Endothelial cell of umbilical vein (primary cell): ENCODE measurements around the gene LAMA5. TPM values are rescaled to one million over a fixed set of nuclear protein-coding genes. Genes with fewer than 3 reads are reported as not detected.

Experiments
- BruUV-seq: library from RNA; stranded (reverse); fragments of 400-500 nt; replicated peaks from 2 replicates; lab custom pipeline; 2021; lab: Mats Ljungman, UMichigan
- CTCF ChIA-PET: fragments of 300-600, 350-600 bp; sonication (Branson Sonifier 250); formaldehyde crosslinking; loops from one replicate; lab custom pipeline; 2021; ENCODE audit warnings: antibody characterized with exemption, inconsistent platforms; lab: Charles Lee
- POLR2A ChIA-PET: fragments of 300-600, 350-600 bp; sonication (Branson Sonifier 250); formaldehyde crosslinking; loops from one replicate; lab custom pipeline; 2021; ENCODE audit warnings: antibody characterized with exemption, inconsistent platforms; lab: Charles Lee
- DNase-seq: peaks from one replicate; pipeline ENCODE4 v3.0.0-alpha.2; 2011; ENCODE audit warnings: low read depth, low spot score
- FAIRE-seq: peaks from 2 replicates; lab custom pipeline; 2011; peaks lifted over from hg19 to GRCh38; lab: Jason Lieb, UNC
- H2AFZ ChIP-seq: 2 replicates; pipeline ENCODE4 v1.6.0; 2012; ENCODE audit warnings: low read depth, low read length, control low read depth, inconsistent platforms
- H3K27ac ChIP-seq: 2 replicates; pipeline ENCODE4 v1.5.1; 2011; ENCODE audit warnings: low read depth, mild to moderate bottlenecking, control low read depth, low read length, moderate library complexity; ENCODE audit not compliant: insufficient read depth
- H3K27me3 ChIP-seq, 2 experiments: 2 replicates each; pipeline versions ENCODE4 v1.6.0 to v1.6.1; 2011; ENCODE audit warnings: low read length in 2 of 2, mixed read lengths in 1 of 2; ENCODE audit not compliant: control insufficient read depth in 2 of 2, insufficient read depth in 2 of 2
- H3K36me3 ChIP-seq, 2 experiments: 2 replicates in 1 of 2; 3 replicates in 1 of 2; pipeline ENCODE4 v1.5.1; 2011; ENCODE audit warnings: low read length in 2 of 2, mild to moderate bottlenecking in 1 of 2, moderate library complexity in 1 of 2; ENCODE audit not compliant: control insufficient read depth in 2 of 2, insufficient read depth in 2 of 2; ENCODE audit errors: extremely low read depth in 1 of 2
- H3K4me1 ChIP-seq: 3 replicates; pipeline ENCODE4 v1.5.1; 2011; ENCODE audit warnings: mild to moderate bottlenecking, low read length; ENCODE audit not compliant: control insufficient read depth, insufficient read depth; ENCODE audit errors: extremely low read depth
- H3K4me2 ChIP-seq: 2 replicates; pipeline ENCODE4 v1.6.1; 2011; ENCODE audit warnings: low read length, control low read depth, mixed read lengths; ENCODE audit not compliant: insufficient read depth
- H3K4me3 ChIP-seq, 3 experiments: fragments of 200-600 bp in 1 of 3; sonication (generic), shearing (Covaris generic) in 1 of 3; replicated peaks in 1 of 3; 2 replicates each; pipeline ENCODE4 v1.5.1; 2011 to 2016; ENCODE audit warnings: control low read depth in 3 of 3, low read length in 3 of 3, mild to moderate bottlenecking in 2 of 3, inconsistent platforms in 1 of 3, low read depth in 1 of 3, moderate library complexity in 1 of 3; ENCODE audit not compliant: insufficient read depth in 1 of 3
- H3K79me2 ChIP-seq: 2 replicates; pipeline ENCODE4 v1.6.0; 2012; ENCODE audit warnings: low read length, inconsistent platforms; ENCODE audit not compliant: control insufficient read depth, insufficient read depth
- H3K9ac ChIP-seq: replicated peaks from 2 replicates; pipeline ENCODE3; 2011; ENCODE audit warnings: low read length, control low read depth; ENCODE audit not compliant: insufficient read depth; ENCODE audit errors: extremely low read depth
- H3K9me1 ChIP-seq: replicated peaks from 3 replicates; pipeline ENCODE4 v1.6.0; 2011; ENCODE audit warnings: mild to moderate bottlenecking, low read length; ENCODE audit not compliant: control insufficient read depth, insufficient read depth; ENCODE audit errors: extremely low read depth
- H3K9me3 ChIP-seq: replicated peaks from 2 replicates; pipeline ENCODE4 v1.5.1; 2012; ENCODE audit warnings: low read length, inconsistent platforms; ENCODE audit not compliant: control insufficient read depth, insufficient read depth
- H4K20me1 ChIP-seq: replicated peaks from 2 replicates; pipeline ENCODE3; 2011; ENCODE audit warnings: mild to moderate bottlenecking, low read length; ENCODE audit not compliant: control insufficient read depth, insufficient read depth; ENCODE audit errors: extremely low read depth
- FOS ChIP-seq: IDR thresholded peaks from 2 replicates; pipeline ENCODE4 v1.6.1; 2011; ENCODE audit warnings: mild to moderate bottlenecking, low read length, moderate library complexity, borderline replicate concordance; ENCODE audit not compliant: insufficient read depth
- GATA2 ChIP-seq: IDR thresholded peaks from 2 replicates; pipeline ENCODE4 v1.7.0; 2011; ENCODE audit warnings: low read depth, mild to moderate bottlenecking, moderate library complexity, mixed read lengths, low read length; ENCODE audit not compliant: insufficient read length, insufficient read depth
- MAX ChIP-seq: IDR thresholded peaks from 2 replicates; pipeline ENCODE4 v1.6.1; 2011; ENCODE audit not compliant: insufficient read depth, insufficient read length
- POLR2A ChIP-seq: IDR thresholded peaks from 2 replicates; pipeline ENCODE4 v1.6.1; 2012; ENCODE audit warnings: low read depth, mild to moderate bottlenecking, control low read depth, low read length
- POLR2AphosphoS5 ChIP-seq: IDR thresholded peaks from 2 replicates; pipeline ENCODE4 v1.6.1; 2012; ENCODE audit warnings: low read depth, mild to moderate bottlenecking, control low read depth, low read length, moderate library complexity; ENCODE audit not compliant: insufficient read depth
- dilution Hi-C: fragments of 300-500 bp; cut with MboI; formaldehyde crosslinking; loops from one replicate; pipeline ENCODE4 v1.15.0; 2019; ENCODE audit warnings: low sequenced_read_pairs; ENCODE audit not compliant: extremely low pct_ligation_motif_present
- intact Hi-C: fragments of 100-400 bp; cut with micrococcal nuclease; formaldehyde crosslinking; loops from one replicate; pipeline ENCODE4 v1.10.0; 2022
- polyA plus RNA-seq, 4 experiments: library from polyadenylated mRNA; depleted of rRNA in 3 of 4; stranded (reverse) in 3 of 4; unstranded in 1 of 4; fragments of >200 nt; gene quantifications; 2 replicates each; pipeline versions ENCODE4 v1.2.1 to v1.2.3, GENCODE V29; 2011 to 2012; ENCODE audit warnings: missing spikeins in 1 of 4
- total RNA-seq: library from RNA; stranded (reverse); gene quantifications from 2 replicates; pipeline ENCODE4 v1.2.3, GENCODE V29; 2021
- TF ChIP-seq, protein P1 (sequence below), 2 donors: IDR thresholded peaks; 1 replicate in 1 of 2; 2 replicates in 1 of 2; pipeline ENCODE4 v1.5.1; 2011; ENCODE audit warnings: low read length in 2 of 2, mild to moderate bottlenecking in 2 of 2, moderate library complexity in 2 of 2, control low read depth in 1 of 2, inconsistent platforms in 1 of 2, low read depth in 1 of 2; ENCODE audit not compliant: insufficient read depth in 1 of 2; ENCODE audit errors: extremely low read depth in 1 of 2

Gene LAMA5
- total and polyA plus RNA-seq, 2 donors (not counting 3 experiments of a cell fraction or from before 2014, with no cell fraction given): 24.0 to 145 TPM

GRCh38 chr20:62395311-62396242 lies 28.5 kb upstream of the LAMA5 start:
- FAIRE-seq (no peak), DNase-seq (no peak)
- Histone ChIP-seq H3K4me3 (no peak overlapping the region), H2AFZ (no peak overlapping the region), H3K9ac (no peak overlapping the region), H3K27me3 (no peaks in the 10 kb centered on the region), H3K9me3 (no peaks in the 10 kb centered on the region), H3K4me1 (no peaks in the 10 kb centered on the region), H4K20me1 (no peaks in the 10 kb centered on the region), H3K79me2 (no peaks in the 10 kb centered on the region), H3K36me3 (peaks cover 2 to 10% of the 10 kb centered on the region in 2 experiments), H3K27ac (no peak overlapping the region), H3K4me2 (no peak overlapping the region), H3K9me1 (no peaks in the 10 kb centered on the region)
- TF ChIP-seq MAX (no peak), GATA2 (no peak), POLR2A (no peak), FOS (no peak), POLR2AphosphoS5 (no peak)
- TF ChIP-seq, protein P1, sequence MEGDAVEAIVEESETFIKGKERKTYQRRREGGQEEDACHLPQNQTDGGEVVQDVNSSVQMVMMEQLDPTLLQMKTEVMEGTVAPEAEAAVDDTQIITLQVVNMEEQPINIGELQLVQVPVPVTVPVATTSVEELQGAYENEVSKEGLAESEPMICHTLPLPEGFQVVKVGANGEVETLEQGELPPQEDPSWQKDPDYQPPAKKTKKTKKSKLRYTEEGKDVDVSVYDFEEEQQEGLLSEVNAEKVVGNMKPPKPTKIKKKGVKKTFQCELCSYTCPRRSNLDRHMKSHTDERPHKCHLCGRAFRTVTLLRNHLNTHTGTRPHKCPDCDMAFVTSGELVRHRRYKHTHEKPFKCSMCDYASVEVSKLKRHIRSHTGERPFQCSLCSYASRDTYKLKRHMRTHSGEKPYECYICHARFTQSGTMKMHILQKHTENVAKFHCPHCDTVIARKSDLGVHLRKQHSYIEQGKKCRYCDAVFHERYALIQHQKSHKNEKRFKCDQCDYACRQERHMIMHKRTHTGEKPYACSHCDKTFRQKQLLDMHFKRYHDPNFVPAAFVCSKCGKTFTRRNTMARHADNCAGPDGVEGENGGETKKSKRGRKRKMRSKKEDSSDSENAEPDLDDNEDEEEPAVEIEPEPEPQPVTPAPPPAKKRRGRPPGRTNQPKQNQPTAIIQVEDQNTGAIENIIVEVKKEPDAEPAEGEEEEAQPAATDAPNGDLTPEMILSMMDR (IDR thresholded peaks at IDR 0.05; ENCODE audit: extremely low read depth in 1 of 2, insufficient read depth in 1 of 2, low read depth in 1 of 2, low read length in 2 of 2): no peak
- dilution Hi-C loops (no loop called here), intact Hi-C loops (no loop called here)
- no TSS peak for BruUV-seq
- CTCF ChIA-PET: interaction anchor here (1.3 kb wide), 1 partner anchor 15 kb away, joined by 5 read pairs; no protein-coding TSS in a partner anchor
- POLR2A ChIA-PET: no interaction called here
